C4-2B (cell line): Measurements from ENCODE around the gene NFIA.

ENCODE experiments used
- CTCF ChIP-seq: fragments of 450-650 bp; conservative IDR thresholded peaks from 2 replicates; pipeline ENCODE4 v1.5.1; 2017; ENCODE audit warnings: mild to moderate bottlenecking
- ZFX ChIP-seq: fragments of 450-650 bp; IDR thresholded peaks from 2 replicates; pipeline ENCODE4 v1.6.1; 2017

GRCh38 chr1:61285371-61285885 lies 203.1 kb downstream of the NFIA start:
- TF ChIP-seq CTCF (no peak), ZFX (no peak)
